WTC11 (cell line): ENCODE results near the gene LGALS4. TPM values are rescaled to one million over a fixed set of nuclear protein-coding genes. Genes with fewer than 3 reads are reported as not detected.

Source experiments
- ATF3 ChIP-seq: sonication (generic); formaldehyde crosslinking; conservative IDR thresholded peaks from 2 replicates; pipeline ENCODE4 v1.8.1; 2022; ENCODE audit warnings: mild to moderate bottlenecking, missing genetic modification reagents
- ATF6 ChIP-seq: sonication (generic); formaldehyde crosslinking; IDR thresholded peaks from 2 replicates; pipeline ENCODE4 v1.8.1; 2023; ENCODE audit warnings: mild to moderate bottlenecking, missing genetic modification reagents
- CBFB ChIP-seq: sonication (generic); formaldehyde crosslinking; IDR thresholded peaks from 2 replicates; pipeline ENCODE4 v1.8.1; 2022; ENCODE audit warnings: mild to moderate bottlenecking, low read depth, missing genetic modification reagents
- E2F5 ChIP-seq: sonication (generic); formaldehyde crosslinking; IDR thresholded peaks from 2 replicates; pipeline ENCODE4 v1.8.1; 2022; ENCODE audit warnings: mild to moderate bottlenecking, moderate library complexity, missing genetic modification reagents
- ELF4 ChIP-seq: sonication (generic); formaldehyde crosslinking; IDR thresholded peaks from 2 replicates; pipeline ENCODE4 v1.8.1; 2022; ENCODE audit warnings: low read depth, mild to moderate bottlenecking, moderate library complexity, missing genetic modification reagents
- FOXP4 ChIP-seq: sonication (generic); formaldehyde crosslinking; IDR thresholded peaks from 2 replicates; pipeline ENCODE4 v1.8.0; 2022; ENCODE audit warnings: mild to moderate bottlenecking, missing genetic modification reagents
- GABPB1 ChIP-seq: sonication (generic); formaldehyde crosslinking; IDR thresholded peaks from 2 replicates; pipeline ENCODE4 v1.8.1; 2023; ENCODE audit warnings: mild to moderate bottlenecking, missing genetic modification reagents
- HMGXB4 ChIP-seq: sonication (generic); formaldehyde crosslinking; IDR thresholded peaks from 2 replicates; pipeline ENCODE4 v1.8.1; 2023; ENCODE audit warnings: mild to moderate bottlenecking, moderate library complexity, missing genetic modification reagents
- JAZF1 ChIP-seq: fragments of 250-450 bp; sonication (Bioruptor Pico); IDR thresholded peaks from 2 replicates; pipeline ENCODE4 v1.9.0; 2021; ENCODE audit warnings: moderate library complexity, mild to moderate bottlenecking, inconsistent platforms
- NFATC4 ChIP-seq: fragments of 250-450 bp; sonication (Bioruptor Pico); IDR thresholded peaks from 2 replicates; pipeline ENCODE4 v1.9.0; 2021; ENCODE audit warnings: mild to moderate bottlenecking
- NFE2L1 ChIP-seq: sonication (generic); formaldehyde crosslinking; IDR thresholded peaks from 2 replicates; pipeline ENCODE4 v1.8.1; 2023; ENCODE audit warnings: missing genetic modification reagents
- PRDM15 ChIP-seq: sonication (generic); formaldehyde crosslinking; IDR thresholded peaks from 2 replicates; pipeline ENCODE4 v1.8.0; 2022; ENCODE audit warnings: missing genetic modification reagents
- PREB ChIP-seq: sonication (generic); formaldehyde crosslinking; IDR thresholded peaks from 2 replicates; pipeline ENCODE4 v1.8.1; 2022; ENCODE audit warnings: mild to moderate bottlenecking, missing genetic modification reagents, moderate library complexity, borderline replicate concordance
- TEAD4 ChIP-seq: sonication (generic); formaldehyde crosslinking; IDR thresholded peaks from 2 replicates; pipeline ENCODE4 v1.8.0; 2022; ENCODE audit warnings: mild to moderate bottlenecking, missing genetic modification reagents
- ZNF416 ChIP-seq: fragments of 250-450 bp; sonication (Bioruptor Pico); IDR thresholded peaks from 2 replicates; pipeline ENCODE4 v1.9.0; 2021; ENCODE audit warnings: mild to moderate bottlenecking, inconsistent platforms
- ZNF671 ChIP-seq: fragments of 250-450 bp; sonication (Bioruptor Pico); IDR thresholded peaks from 2 replicates; pipeline ENCODE4 v1.8.0; 2021; ENCODE audit warnings: mild to moderate bottlenecking
- total RNA-seq: library from RNA; stranded (reverse); gene quantifications from 3 replicates; pipeline ENCODE4 v1.2.3, GENCODE V29; 2021

The LGALS4 gene
- total RNA-seq, 1 experiment from 2014 or later: 1.5 TPM

GRCh38 chr19:38849147-38849859 is 36.6 kb upstream of the LGALS4 start (continued):
- TF ChIP-seq HMGXB4 (CRISPR knock-in tag) (0 out of 2 replicates have a peak, but pooled peaks have one; percentile 33), TEAD4 (CRISPR knock-in tag) (no peak), FOXP4 (CRISPR knock-in tag) (no peak), PREB (no peak), NFATC4 (no peak; the same call in 1 of the 2 replicates), JAZF1 (no peak), GABPB1 (CRISPR knock-in tag) (0 out of 2 replicates have a peak, but pooled peaks have one; percentile 16), ATF6 (CRISPR knock-in tag) (no peak), PRDM15 (CRISPR knock-in tag) (no peak), ZNF671 (CRISPR knock-in tag) (no peak), ELF4 (CRISPR knock-in tag) (0 out of 2 replicates have a peak, but pooled peaks have one; percentile 30), NFE2L1 (CRISPR knock-in tag) (no peak), CBFB (no peak; the same call in 1 of the 2 replicates), ATF3 (CRISPR knock-in tag) (no peak), ZNF416 (CRISPR knock-in tag) (peak; percentile 79; the same call in 1 of the 2 replicates), E2F5 (CRISPR knock-in tag) (no peak; the same call in 1 of the 2 replicates)
